HG02938 (cell line): ENCODE data around the gene CPNE7.
"Not testable (repeated sequence)": the region's sequence is repeated elsewhere in the genome, so short reads cannot be mapped to it uniquely, and the experiment has no call there.

Source experiments
- ATAC-seq: cut with Tn5 transposase; IDR thresholded peaks from one replicate; pipeline ENCODE4 v1.9.1; 2021; ENCODE audit warnings: mild to moderate bottlenecking, moderate library complexity; ENCODE audit not compliant: unreplicated experiment

Gene CPNE7

GRCh38 chr16:89620406-89620841 lies 44.9 kb downstream of the CPNE7 start:
- no peak for ATAC-seq

DNA sequence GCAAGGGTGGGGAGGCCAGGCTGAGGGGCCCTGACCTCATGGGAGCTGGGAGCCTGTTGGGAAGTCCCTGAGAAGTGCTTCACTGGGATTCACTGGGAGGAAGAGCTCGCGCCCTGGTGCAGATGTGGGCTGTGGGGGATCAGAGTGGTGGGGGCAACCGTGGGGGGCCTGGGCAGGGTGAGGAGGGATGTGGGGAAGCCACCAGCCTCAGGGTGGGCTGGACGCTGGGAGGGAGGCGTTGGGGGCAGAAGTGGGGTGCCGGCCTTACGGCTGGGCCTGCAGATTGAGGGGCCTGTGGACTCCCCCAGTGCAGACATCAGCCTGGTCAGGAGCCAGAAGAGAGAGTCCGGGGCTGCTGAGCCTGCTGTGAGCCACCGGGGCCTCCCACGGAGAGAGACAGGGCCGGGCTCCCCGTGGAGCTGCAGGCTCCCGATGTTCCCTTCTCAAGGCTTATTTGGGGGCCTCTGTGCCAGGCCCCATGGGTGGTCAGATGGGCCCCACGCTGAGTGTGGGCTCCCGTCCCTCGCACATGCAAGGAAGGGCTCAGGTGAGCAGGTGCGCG lies 45.7 kb downstream of the CPNE7 start:
- ATAC-seq, result no peak

DNA sequence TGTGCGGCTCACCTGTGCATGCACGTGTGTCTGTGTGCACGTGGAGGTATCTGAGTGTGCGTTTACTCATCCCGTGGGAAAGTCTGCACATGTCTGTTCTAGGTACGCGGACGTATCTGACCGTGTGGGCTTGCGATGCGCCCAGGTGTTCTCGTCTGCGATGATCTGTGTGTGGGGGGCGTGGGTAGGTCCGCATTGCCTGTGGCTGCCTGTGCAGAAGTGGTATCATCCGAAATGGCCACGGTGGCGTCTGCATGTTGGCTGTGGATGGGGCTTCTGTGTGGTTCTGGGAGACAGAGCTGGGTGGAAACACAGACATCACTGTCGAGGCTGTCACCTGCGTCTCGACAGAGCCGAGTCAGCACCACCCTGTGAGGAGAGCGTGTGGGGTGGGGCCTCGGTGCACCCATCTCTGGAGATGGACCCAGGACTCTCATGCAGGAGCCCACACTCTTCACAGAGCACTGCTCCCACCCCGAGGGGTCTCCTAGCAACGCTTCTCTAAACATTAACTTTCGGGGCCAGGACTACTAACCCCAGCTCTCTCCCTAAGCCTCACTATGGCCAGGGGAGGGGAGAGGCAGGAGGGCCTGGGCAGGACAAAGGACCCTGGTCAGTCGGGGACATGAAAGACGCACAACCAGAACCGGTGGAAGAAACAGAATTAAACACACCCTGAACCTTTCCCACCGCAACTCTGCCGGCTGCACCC lies 46.3 kb downstream of the CPNE7 start:
- ATAC-seq, result no peak

DNA sequence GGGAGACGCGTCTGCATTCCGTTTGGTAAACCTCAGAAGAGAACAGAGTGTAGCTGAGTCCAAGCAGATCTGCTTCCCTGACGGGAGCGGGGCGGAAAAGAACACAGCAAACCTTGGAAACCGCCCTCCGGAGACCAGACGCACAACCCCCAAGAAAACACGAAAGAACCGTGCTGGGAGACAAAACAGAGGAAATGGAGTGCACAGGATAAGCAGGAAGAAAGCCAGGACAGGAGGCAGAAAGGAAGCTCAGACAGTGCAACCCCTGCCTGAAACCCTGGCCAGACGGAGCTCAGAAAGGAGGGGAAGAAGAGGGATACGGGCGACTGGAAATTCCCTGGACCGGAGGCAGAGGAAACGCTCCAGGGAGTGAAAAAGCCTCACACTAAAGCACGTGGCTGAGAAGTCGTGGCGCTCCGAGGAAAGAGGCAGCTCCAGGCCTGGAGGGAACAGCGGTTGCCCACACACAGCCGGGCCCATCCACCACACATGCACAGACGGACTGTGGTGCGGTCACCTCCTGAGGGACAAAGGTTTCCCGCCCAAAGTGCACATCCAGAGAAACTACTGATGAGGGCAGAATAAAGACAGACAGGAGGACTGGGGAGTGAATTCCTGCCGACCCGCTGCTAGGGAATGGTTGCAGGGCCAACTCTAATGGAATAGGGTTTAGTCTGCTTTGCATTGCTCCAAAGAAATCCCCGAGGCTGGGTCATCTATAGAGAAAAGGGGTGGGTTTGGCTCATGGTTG lies 48.1 kb downstream of the CPNE7 start:
- ATAC-seq, result no peak

GRCh38 chr16:89624777-89625761 lies 49.5 kb downstream of the CPNE7 start:
- ATAC-seq, result no peak

DNA sequence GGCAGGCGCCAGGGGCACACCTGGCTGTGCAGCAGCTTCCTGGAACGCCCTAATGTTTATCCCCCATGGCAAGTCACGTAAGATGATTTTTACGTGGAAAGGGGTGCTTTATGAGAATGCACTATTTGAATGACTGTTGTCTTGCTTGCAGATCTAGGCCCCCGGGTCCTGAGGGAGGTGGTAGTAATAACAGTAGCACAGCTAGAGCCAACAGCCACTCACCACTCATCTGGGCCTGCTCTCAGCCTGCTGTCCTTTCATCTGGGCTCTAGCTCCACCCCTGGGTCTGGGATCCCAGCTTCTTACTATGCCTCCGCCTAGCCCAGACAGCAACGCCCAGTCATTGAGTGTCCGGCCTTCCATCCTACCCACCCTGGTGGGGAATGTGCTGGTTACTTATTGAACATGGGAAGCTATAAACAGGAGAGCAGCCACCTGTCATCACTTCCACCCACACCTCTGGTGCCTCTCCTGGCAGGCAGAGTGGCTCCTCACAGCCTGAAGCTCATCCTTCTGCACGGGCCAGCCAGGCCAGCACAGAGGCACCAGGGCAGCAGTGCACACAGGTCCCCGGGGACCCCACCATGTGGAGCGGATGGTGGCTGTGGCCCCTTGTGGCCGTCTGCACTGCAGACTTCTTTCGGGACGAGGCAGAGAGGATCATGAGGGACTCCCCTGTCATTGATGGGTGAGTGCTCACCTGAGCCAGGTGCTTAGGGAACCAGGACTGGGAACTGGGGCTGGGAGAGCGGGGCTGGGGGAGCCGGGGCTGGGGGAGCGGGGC lies 54.5 kb downstream of the CPNE7 start:
- no peak for ATAC-seq

DNA sequence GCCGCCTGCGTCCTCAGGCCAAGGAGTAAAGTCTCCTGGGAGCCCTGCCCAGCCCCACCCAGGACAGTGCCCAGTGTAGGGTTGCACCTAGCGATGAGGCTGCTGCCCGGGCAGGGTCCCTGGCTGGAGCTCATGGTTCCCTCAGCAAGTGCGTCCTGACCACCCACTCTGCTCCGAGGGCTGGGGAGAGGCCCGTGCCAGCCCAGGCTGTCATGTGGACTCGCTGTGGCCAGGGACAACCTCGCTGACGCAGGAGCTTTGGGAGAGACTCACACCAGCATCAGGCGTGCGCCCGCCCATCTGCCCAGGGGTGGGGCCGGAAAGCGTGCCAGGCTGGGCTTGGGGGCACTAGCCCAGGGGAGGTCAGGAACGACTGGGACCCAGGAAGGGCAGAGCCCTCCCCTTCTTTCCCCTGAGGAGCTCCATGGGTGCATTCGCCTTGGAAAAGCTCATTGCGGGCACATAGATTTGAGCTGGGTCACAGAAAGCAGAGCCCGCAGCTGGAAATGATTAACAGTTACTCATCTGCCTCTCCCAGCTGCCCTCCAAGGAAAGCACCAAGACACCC lies 57.6 kb downstream of the CPNE7 start:
- no peak for ATAC-seq

GRCh38 chr16:89634463-89635385 lies 59.2 kb downstream of the CPNE7 start:
- not testable (repeated sequence) for ATAC-seq

GRCh38 chr16:89636663-89637062 lies 61.1 kb downstream of the CPNE7 start:
- no peak for ATAC-seq

DNA sequence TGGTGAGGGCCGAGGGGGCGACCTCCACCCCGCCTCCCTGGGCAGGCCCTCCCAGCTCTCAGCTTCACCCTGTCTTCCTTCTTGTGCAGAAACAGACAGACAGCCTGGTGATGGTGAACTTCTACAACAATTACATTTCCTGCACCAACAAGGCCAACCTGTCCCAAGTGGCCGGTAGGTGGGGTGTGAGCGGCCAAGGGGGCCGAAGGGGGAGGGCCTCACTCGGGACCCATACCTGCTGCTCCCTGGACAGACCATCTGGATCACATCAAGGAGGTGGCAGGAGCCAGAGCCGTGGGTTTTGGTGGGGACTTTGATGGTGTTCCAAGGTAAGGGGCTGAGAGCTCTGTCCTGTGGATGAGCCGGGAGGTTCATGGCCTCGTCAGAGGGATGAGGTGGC lies 61.8 kb downstream of the CPNE7 start:
- no peak for ATAC-seq

- ATAC-seq, result no peak
Observed at GRCh38 chr16:89638455-89638854, 62.9 kb downstream of the CPNE7 start.

DNA sequence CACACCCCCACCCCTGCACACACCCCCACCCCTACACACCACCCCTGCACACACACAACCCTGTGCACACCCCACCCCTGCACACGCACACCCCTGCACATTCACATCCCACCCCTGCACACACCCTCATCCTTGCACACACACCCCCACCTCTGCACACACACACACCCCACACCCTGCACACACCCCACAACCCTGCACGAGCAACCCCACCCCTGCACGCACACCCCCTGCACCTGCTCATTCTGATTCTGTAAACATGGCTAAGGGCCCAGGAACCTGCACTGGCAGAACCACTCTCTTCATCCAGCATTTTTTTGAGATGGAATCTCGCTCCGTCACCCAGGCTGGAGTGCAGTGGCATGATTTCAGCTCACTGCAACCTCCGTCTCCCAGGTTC lies 63.8 kb downstream of the CPNE7 start:
- ATAC-seq, result no peak

DNA sequence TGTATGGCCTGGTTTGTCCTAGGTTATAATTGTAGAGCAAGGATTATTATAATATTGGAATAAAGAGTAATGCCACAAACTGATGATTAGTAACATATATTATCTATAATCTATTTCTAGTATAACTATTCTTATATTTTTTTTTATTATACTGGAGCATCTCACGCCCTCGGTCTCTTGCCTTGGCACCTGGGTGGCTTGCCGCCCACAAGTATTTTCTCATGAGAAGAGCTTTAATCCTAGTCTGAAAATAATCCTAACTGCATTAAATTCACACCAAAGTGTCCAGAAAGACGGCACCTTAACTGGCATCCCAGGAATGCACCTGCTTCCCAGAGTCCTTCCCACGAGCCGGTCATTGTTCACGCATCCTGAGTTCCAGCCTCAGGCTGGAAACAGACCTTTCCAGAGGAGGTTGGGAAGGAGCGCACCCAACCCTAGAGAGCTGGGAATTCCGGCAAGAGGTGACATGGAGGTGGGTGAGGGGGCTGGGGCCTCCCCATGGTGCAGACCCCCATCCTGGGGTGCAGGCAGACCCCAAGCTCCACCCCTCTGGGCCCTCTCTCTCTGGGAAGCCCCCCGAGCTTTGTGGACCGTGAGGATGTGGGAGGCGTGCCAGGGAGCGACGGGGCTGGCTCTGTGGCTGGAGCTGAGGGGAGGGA lies 66.0 kb downstream of the CPNE7 start:
- no peak for ATAC-seq

DNA sequence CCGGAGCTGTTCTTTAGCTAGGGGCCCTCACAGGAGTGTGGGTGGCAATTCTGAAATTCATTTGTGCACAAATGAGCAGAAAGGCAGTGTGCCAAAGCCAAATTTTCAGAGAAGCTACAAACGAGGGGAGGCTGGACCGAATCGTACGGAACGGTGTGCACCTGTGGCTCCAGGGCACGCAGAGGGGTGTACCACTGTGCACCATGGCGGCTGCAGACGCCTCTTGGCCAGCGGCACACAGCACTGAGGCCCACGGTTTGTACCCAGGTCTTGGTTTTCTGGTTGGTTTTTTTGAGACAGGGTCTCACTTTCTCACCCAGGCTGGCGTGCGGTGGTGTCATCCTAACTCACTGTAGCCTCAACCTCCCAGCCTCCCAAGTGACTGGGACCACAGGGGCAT lies 67.0 kb downstream of the CPNE7 start:
- no peak for ATAC-seq

DNA sequence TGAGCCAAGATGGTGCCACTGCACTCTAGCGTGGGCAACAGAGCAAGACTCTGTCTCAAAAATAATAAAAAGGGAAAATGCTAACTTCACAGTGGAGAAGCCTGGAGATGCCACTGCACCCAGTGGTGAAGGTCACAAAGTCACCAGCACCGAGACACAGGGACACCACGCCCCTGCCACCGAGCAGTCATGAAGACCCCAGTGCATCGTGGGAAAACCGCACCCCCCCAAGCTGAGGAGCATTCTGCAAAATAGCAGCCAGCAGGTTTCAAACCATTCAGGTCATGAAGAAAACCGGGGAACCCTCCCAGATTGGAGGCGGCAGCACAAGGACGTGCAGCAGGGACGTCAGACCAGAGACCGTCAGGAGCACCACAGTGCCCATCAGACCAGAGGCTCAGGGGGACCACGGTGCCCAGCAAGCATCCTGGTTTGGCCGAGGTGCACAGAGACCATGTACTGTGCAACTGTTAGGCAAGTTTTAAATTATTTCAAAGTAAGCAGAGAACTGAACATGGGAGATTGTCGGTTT lies 68.3 kb downstream of the CPNE7 start:
- ATAC-seq, result no peak

- ATAC-seq, result no peak
Observed at GRCh38 chr16:89645122-89645521, 69.6 kb downstream of the CPNE7 start.

GRCh38 chr16:89646270-89646669 lies 70.7 kb downstream of the CPNE7 start:
- ATAC-seq, result no peak
